Measurements from ENCODE around the gene RHOF. TPM values are rescaled to one million over a fixed set of nuclear protein-coding genes. Genes with fewer than 3 reads are reported as not detected.
A peak's percentile ranks its signal among the peaks of the same experiment; 100 is the strongest.

The RHOF gene
- total RNA-seq, 1 experiment from 2014 or later = 29.1 TPM

DNA sequence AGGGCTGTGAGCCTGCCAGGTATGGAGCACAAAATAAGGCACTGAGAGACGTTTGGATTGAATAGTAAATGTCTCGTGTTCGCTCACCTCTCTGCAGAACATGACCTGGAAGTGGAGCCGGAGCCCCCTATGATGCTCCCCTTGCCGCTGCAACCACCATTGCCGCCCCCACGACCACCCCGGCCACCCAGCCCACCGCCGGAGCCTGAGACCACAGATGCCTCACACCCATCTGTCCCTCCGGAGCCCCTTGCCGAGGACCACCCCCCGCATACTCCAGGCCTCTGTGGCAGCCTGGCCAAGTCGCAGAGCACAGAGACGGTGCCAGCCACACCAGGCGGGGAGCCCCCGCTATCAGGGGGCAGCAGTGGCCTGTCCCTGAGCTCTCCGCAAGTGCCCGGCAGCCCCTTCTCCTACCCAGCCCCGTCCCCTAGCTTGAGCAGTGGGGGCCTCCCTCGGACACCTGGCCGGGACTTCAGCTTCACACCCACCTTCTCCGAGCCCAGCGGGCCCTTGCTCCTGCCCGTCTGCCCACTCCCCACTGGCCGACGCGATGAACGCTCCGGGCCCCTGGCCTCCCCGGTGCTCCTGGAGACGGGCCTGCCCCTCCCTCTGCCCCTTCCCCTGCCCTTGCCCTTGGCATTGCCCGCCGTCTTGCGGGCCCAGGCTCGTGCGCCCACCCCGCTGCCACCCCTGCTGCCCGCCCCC is 29.1 kb upstream of the RHOF start:
- H2AK5ac ChIP-seq (ENCODE audit: insufficient read length, low read length) = no peak overlapping the region
- Mint-ChIP-seq H3K4me3 (no peak overlapping the region), H3K27ac (no peak overlapping the region; a peak in 1 of 7 replicates), H3K4me1 (no peaks in the 10 kb centered on the region), H3K27me3 (ENCODE audit: low read depth) (no peaks in the 10 kb centered on the region), H3K9me3 (no peaks in the 10 kb centered on the region; a peak in 1 of 5 replicates), H3K36me3 (ENCODE audit: insufficient read depth in 1 of 3, low read depth in 3 of 3) (peaks cover 20 to 71% (median 48%) of the 10 kb centered on the region in 3 experiments)
- H2BK120ac ChIP-seq (ENCODE audit: low read depth, low read length, poor library complexity, severe bottlenecking) = no peak overlapping the region
- H2BK5ac ChIP-seq (ENCODE audit: insufficient read length, low read length) = no peak overlapping the region
- no peak overlapping the region for H3K4me2 ChIP-seq (ENCODE audit: insufficient read depth, insufficient read length, low read length)
- H3K79me1 ChIP-seq (ENCODE audit: insufficient read depth, low read depth, low read length, poor library complexity, severe bottlenecking) = no peaks in the 10 kb centered on the region
- no peak overlapping the region for H2BK15ac ChIP-seq (ENCODE audit: low read depth, low read length)
- WGBS (ENCODE audit: extremely low coverage, insufficient read length, low lambda C conversion rate) = no CpG with 5 or more reads among the region's 39 CpGs
- H3K4me1 ChIP-seq (ENCODE audit: insufficient read depth, low read length) = no peaks in the 10 kb centered on the region
- no peak overlapping the region for H4K5ac ChIP-seq (ENCODE audit: insufficient read length, low read depth, low read length)
- no peak overlapping the region for H3K4ac ChIP-seq (ENCODE audit: low read depth, low read length)
- no peak overlapping the region for H3K9ac ChIP-seq (ENCODE audit: extremely low read depth, insufficient read length, low read length)
- H3T11ph ChIP-seq (ENCODE audit: low read length) = no peak overlapping the region
- H4K8ac ChIP-seq (replicated peaks; ENCODE audit: insufficient read length, low read depth, low read length) = no peak overlapping the region
- no peak overlapping the region for H3K23ac ChIP-seq (ENCODE audit: insufficient read length, low read depth, low read length)
- no peak overlapping the region for H3K27ac ChIP-seq (ENCODE audit: insufficient read length, low read depth, low read length)
- H2BK12ac ChIP-seq (ENCODE audit: insufficient read length, low read depth, low read length) = no peak overlapping the region
- H3K14ac ChIP-seq (ENCODE audit: insufficient read depth, low read length) = no peak overlapping the region
- H2BK20ac ChIP-seq (ENCODE audit: low read depth, low read length, poor library complexity, severe bottlenecking) = no peak overlapping the region
- H3K79me2 ChIP-seq (ENCODE audit: insufficient read depth, low read length) = no peaks in the 10 kb centered on the region
- no peak overlapping the region for H4K91ac ChIP-seq (ENCODE audit: insufficient read length, low read depth, low read length)
- DNase-seq = peak; percentile 30
- H3K9me3 ChIP-seq (ENCODE audit: control insufficient read depth, low read depth, low read length) = no peaks in the 10 kb centered on the region
- H3K56ac ChIP-seq (ENCODE audit: insufficient read length, low read depth, low read length) = no peak overlapping the region
- H2AFZ ChIP-seq (ENCODE audit: low read length) = no peak overlapping the region
- H3K23me2 ChIP-seq (ENCODE audit: insufficient read length, low read depth, low read length, poor library complexity, severe bottlenecking) = no peaks in the 10 kb centered on the region
- H4K20me1 ChIP-seq (ENCODE audit: control insufficient read depth, insufficient read depth, insufficient read length) = no peaks in the 10 kb centered on the region
- TF ChIP-seq, protein P1, sequence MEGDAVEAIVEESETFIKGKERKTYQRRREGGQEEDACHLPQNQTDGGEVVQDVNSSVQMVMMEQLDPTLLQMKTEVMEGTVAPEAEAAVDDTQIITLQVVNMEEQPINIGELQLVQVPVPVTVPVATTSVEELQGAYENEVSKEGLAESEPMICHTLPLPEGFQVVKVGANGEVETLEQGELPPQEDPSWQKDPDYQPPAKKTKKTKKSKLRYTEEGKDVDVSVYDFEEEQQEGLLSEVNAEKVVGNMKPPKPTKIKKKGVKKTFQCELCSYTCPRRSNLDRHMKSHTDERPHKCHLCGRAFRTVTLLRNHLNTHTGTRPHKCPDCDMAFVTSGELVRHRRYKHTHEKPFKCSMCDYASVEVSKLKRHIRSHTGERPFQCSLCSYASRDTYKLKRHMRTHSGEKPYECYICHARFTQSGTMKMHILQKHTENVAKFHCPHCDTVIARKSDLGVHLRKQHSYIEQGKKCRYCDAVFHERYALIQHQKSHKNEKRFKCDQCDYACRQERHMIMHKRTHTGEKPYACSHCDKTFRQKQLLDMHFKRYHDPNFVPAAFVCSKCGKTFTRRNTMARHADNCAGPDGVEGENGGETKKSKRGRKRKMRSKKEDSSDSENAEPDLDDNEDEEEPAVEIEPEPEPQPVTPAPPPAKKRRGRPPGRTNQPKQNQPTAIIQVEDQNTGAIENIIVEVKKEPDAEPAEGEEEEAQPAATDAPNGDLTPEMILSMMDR (conservative IDR thresholded peaks at IDR 0.05) = no peak
- no peaks in the 10 kb centered on the region for H3K27me3 ChIP-seq (ENCODE audit: insufficient read depth, low read length)
- H3K18ac ChIP-seq (ENCODE audit: insufficient read length, low read depth, low read length) = no peak overlapping the region
